T-helper 17 cell (primary cell): Measurements from ENCODE around the gene OR2H1. TPM values are rescaled to one million over a fixed set of nuclear protein-coding genes. Genes with fewer than 3 reads are reported as not detected.

Source experiments
- ATAC-seq: fragments of 150-1000 bp; cut with Tn5 transposase; 2 replicates; pipeline ENCODE4 v1.10.0; 2021; ENCODE audit warnings: mild to moderate bottlenecking, moderate library complexity
- DNase-seq, 3 donors: peaks; one replicate each; pipeline versions ENCODE4 v3.0.0 to v3.0.0-alpha.2; 2020 to 2021
- H3K9me3 ChIP-seq: one replicate; pipeline ENCODE4 v1.7.0; 2013; ENCODE audit warnings: low read length, mild to moderate bottlenecking; ENCODE audit not compliant: control insufficient read depth, poor library complexity, severe bottlenecking
- H3K27ac Mint-ChIP-seq: one replicate; pipeline ENCODE4 v1.8.0; 2022; ENCODE audit warnings: mild to moderate bottlenecking, moderate library complexity, mixed read lengths
- H3K27me3 Mint-ChIP-seq: one replicate; pipeline ENCODE4 v1.8.0; 2022; ENCODE audit warnings: mixed read lengths
- H3K36me3 Mint-ChIP-seq: one replicate; pipeline ENCODE4 v1.8.0; 2022; ENCODE audit warnings: low read depth, mixed read lengths
- H3K4me1 Mint-ChIP-seq: one replicate; pipeline ENCODE4 v1.8.0; 2022; ENCODE audit warnings: mild to moderate bottlenecking, mixed read lengths
- H3K4me3 Mint-ChIP-seq: one replicate; pipeline ENCODE4 v1.8.0; 2022; ENCODE audit warnings: mild to moderate bottlenecking, moderate library complexity, mixed read lengths
- total RNA-seq, 4 donors: library from RNA in 2 of 4; stranded (reverse) in 2 of 4; gene quantifications; one replicate each; pipeline ENCODE4 v1.2.3 and lab custom pipeline; 2022 to 2026

OR2H1 gene
- total RNA-seq, 2 donors from 2014 or later = not detected

- H3K4me3 Mint-ChIP-seq = no peak overlapping the region
- H3K36me3 Mint-ChIP-seq = no peaks in the 10 kb centered on the region
- DNase-seq (no peak), ATAC-seq (no peak)
- H3K27me3 Mint-ChIP-seq = peaks cover 34% of the 10 kb centered on the region
- H3K9me3 ChIP-seq = no peaks in the 10 kb centered on the region
- no peak overlapping the region for H3K27ac Mint-ChIP-seq
- peaks cover 10% of the 10 kb centered on the region for H3K4me1 Mint-ChIP-seq
Measured at GRCh38 chr6:29488874-29489273, 31.9 kb downstream of the OR2H1 start.

GRCh38 chr6:29489286-29489685 lies 32.3 kb downstream of the OR2H1 start:
- ATAC-seq = no peak

GRCh38 chr6:29490055-29490454 lies 33.1 kb downstream of the OR2H1 start:
- H3K4me1 Mint-ChIP-seq = peaks cover 10% of the 10 kb centered on the region
- no peaks in the 10 kb centered on the region for H3K36me3 Mint-ChIP-seq
- ATAC-seq (no peak), DNase-seq (no peak)
- H3K4me3 Mint-ChIP-seq = no peak overlapping the region
- peaks cover 38% of the 10 kb centered on the region for H3K27me3 Mint-ChIP-seq
- no peaks in the 10 kb centered on the region for H3K9me3 ChIP-seq
- no peak overlapping the region for H3K27ac Mint-ChIP-seq

More at GRCh38 chr6:29489286-29489685, 32.3 kb downstream of the OR2H1 start:
- Mint-ChIP-seq H3K27me3 (peaks cover 34% of the 10 kb centered on the region), H3K4me3 (no peak overlapping the region), H3K27ac (no peak overlapping the region), H3K4me1 (peaks cover 10% of the 10 kb centered on the region), H3K36me3 (no peaks in the 10 kb centered on the region)
- H3K9me3 ChIP-seq = no peaks in the 10 kb centered on the region
- DNase-seq = no peak

- no peaks in the 10 kb centered on the region for H3K9me3 ChIP-seq
- Mint-ChIP-seq H3K27ac (no peak overlapping the region), H3K4me1 (peaks cover 10% of the 10 kb centered on the region), H3K36me3 (no peaks in the 10 kb centered on the region), H3K27me3 (peaks cover 41% of the 10 kb centered on the region), H3K4me3 (no peak overlapping the region)
- ATAC-seq (no peak), DNase-seq (no peak)
Measured at GRCh38 chr6:29490552-29490951, 33.6 kb downstream of the OR2H1 start.

- DNase-seq (no peak), ATAC-seq (no peak)
- Mint-ChIP-seq H3K27me3 (peaks cover 43% of the 10 kb centered on the region), H3K4me1 (peaks cover 10% of the 10 kb centered on the region), H3K4me3 (no peak overlapping the region), H3K36me3 (no peaks in the 10 kb centered on the region), H3K27ac (no peak overlapping the region)
- H3K9me3 ChIP-seq = no peaks in the 10 kb centered on the region
Measured at GRCh38 chr6:29491574-29491973, 34.6 kb downstream of the OR2H1 start.

GRCh38 chr6:29493261-29493660 lies 36.3 kb downstream of the OR2H1 start:
- H3K4me3 Mint-ChIP-seq = no peak overlapping the region
- H3K4me1 Mint-ChIP-seq = peaks cover 8% of the 10 kb centered on the region
- DNase-seq = no peak
- no peaks in the 10 kb centered on the region for H3K9me3 ChIP-seq
- no peak overlapping the region for H3K27ac Mint-ChIP-seq
- peaks cover 42% of the 10 kb centered on the region for H3K27me3 Mint-ChIP-seq
- no peak for ATAC-seq
- H3K36me3 Mint-ChIP-seq = no peaks in the 10 kb centered on the region

- Mint-ChIP-seq H3K27me3 (peaks cover 49% of the 10 kb centered on the region), H3K4me1 (peaks cover 8% of the 10 kb centered on the region), H3K36me3 (no peaks in the 10 kb centered on the region), H3K4me3 (no peak overlapping the region), H3K27ac (no peak overlapping the region)
- H3K9me3 ChIP-seq = no peaks in the 10 kb centered on the region
- no peak for DNase-seq
- no peak for ATAC-seq
Measured at GRCh38 chr6:29494131-29494530, 37.2 kb downstream of the OR2H1 start.

GRCh38 chr6:29495571-29495970 lies 38.6 kb downstream of the OR2H1 start:
- Mint-ChIP-seq H3K27me3 (peaks cover 53% of the 10 kb centered on the region), H3K4me3 (no peak overlapping the region), H3K36me3 (no peaks in the 10 kb centered on the region), H3K27ac (no peak overlapping the region), H3K4me1 (peaks cover 5% of the 10 kb centered on the region)
- ATAC-seq (no peak), DNase-seq (no peak)
- no peaks in the 10 kb centered on the region for H3K9me3 ChIP-seq

- no peaks in the 10 kb centered on the region for H3K9me3 ChIP-seq
- Mint-ChIP-seq H3K36me3 (no peaks in the 10 kb centered on the region), H3K27me3 (peaks cover 51% of the 10 kb centered on the region), H3K27ac (no peak overlapping the region), H3K4me1 (peaks cover 5% of the 10 kb centered on the region), H3K4me3 (no peak overlapping the region)
- DNase-seq (no peak), ATAC-seq (no peak)
Measured at GRCh38 chr6:29496961-29497360, 40.0 kb downstream of the OR2H1 start.

- no peaks in the 10 kb centered on the region for H3K9me3 ChIP-seq
- H3K4me3 Mint-ChIP-seq = no peak overlapping the region
- no peaks in the 10 kb centered on the region for H3K4me1 Mint-ChIP-seq
- no peak for ATAC-seq
- no peak for DNase-seq
- H3K27me3 Mint-ChIP-seq = peaks cover 59% of the 10 kb centered on the region
- H3K27ac Mint-ChIP-seq = no peak overlapping the region
- H3K36me3 Mint-ChIP-seq = no peaks in the 10 kb centered on the region
Measured at GRCh38 chr6:29499704-29500103, 42.7 kb downstream of the OR2H1 start.

GRCh38 chr6:29500594-29500993 lies 43.6 kb downstream of the OR2H1 start:
- Mint-ChIP-seq H3K4me3 (no peak overlapping the region), H3K27me3 (peaks cover 59% of the 10 kb centered on the region), H3K36me3 (no peaks in the 10 kb centered on the region), H3K4me1 (no peaks in the 10 kb centered on the region), H3K27ac (no peak overlapping the region)
- no peaks in the 10 kb centered on the region for H3K9me3 ChIP-seq
- DNase-seq (no peak), ATAC-seq (no peak)

- H3K36me3 Mint-ChIP-seq = no peaks in the 10 kb centered on the region
- H3K27ac Mint-ChIP-seq = no peak overlapping the region
- no peaks in the 10 kb centered on the region for H3K4me1 Mint-ChIP-seq
- DNase-seq (no peak), ATAC-seq (no peak)
- H3K9me3 ChIP-seq = no peaks in the 10 kb centered on the region
- no peak overlapping the region for H3K4me3 Mint-ChIP-seq
- H3K27me3 Mint-ChIP-seq = peaks cover 59% of the 10 kb centered on the region
Measured at GRCh38 chr6:29501106-29501505, 44.2 kb downstream of the OR2H1 start.

GRCh38 chr6:29502181-29502580 lies 45.2 kb downstream of the OR2H1 start:
- H3K4me3 Mint-ChIP-seq = no peak overlapping the region

GRCh38 chr6:29502597-29502996 lies 45.6 kb downstream of the OR2H1 start:
- no peak for ATAC-seq
- Mint-ChIP-seq H3K36me3 (no peaks in the 10 kb centered on the region), H3K27me3 (peaks cover 45% of the 10 kb centered on the region), H3K27ac (no peak overlapping the region), H3K4me3 (no peak overlapping the region), H3K4me1 (no peaks in the 10 kb centered on the region)
- H3K9me3 ChIP-seq = no peaks in the 10 kb centered on the region
- DNase-seq = no peak

More at GRCh38 chr6:29502181-29502580, 45.2 kb downstream of the OR2H1 start:
- Mint-ChIP-seq H3K4me1 (no peaks in the 10 kb centered on the region), H3K27ac (no peak overlapping the region), H3K36me3 (no peaks in the 10 kb centered on the region), H3K27me3 (peaks cover 48% of the 10 kb centered on the region)
- DNase-seq = no peak
- no peak for ATAC-seq
- no peaks in the 10 kb centered on the region for H3K9me3 ChIP-seq
